WTC11 (cell line): Measurements from ENCODE around the gene COL19A1. TPM values are rescaled to one million over a fixed set of nuclear protein-coding genes. Genes with fewer than 3 reads are reported as not detected.

Source experiments
- ATAC-seq: fragments of 200-7000 bp; cut with Tn5 transposase; 2 replicates; pipeline ENCODE4 v1.10.0; 2021; ENCODE audit warnings: mild to moderate bottlenecking, moderate library complexity
- CTCF ChIA-PET: fragments of 300-600 bp; sonication (Branson Sonifier 250); formaldehyde crosslinking; loops from one replicate; lab custom pipeline; 2021; ENCODE audit warnings: antibody characterized with exemption; lab: Charles Lee
- POLR2A ChIA-PET: fragments of 350-600 bp; sonication (Branson Sonifier 250); formaldehyde crosslinking; loops from one replicate; lab custom pipeline; 2021; ENCODE audit warnings: antibody characterized with exemption; lab: Charles Lee
- DNase-seq: peaks from one replicate; pipeline ENCODE4 v3.0.0; 2021; ENCODE audit warnings: low spot score
- H3K27ac Mint-ChIP-seq: 2 replicates; pipeline ENCODE4 v1.8.0; 2021; ENCODE audit warnings: mixed read lengths
- H3K27me3 Mint-ChIP-seq: 2 replicates; pipeline ENCODE4 v1.8.0; 2021; ENCODE audit warnings: low read depth, mild to moderate bottlenecking, moderate library complexity, mixed read lengths
- H3K36me3 Mint-ChIP-seq: 2 replicates; pipeline ENCODE4 v1.8.0; 2021; ENCODE audit warnings: mixed read lengths
- H3K4me1 Mint-ChIP-seq: 2 replicates; pipeline ENCODE4 v1.8.0; 2022; ENCODE audit warnings: mixed read lengths
- H3K4me3 Mint-ChIP-seq: 2 replicates; pipeline ENCODE4 v1.8.0; 2021; ENCODE audit warnings: mild to moderate bottlenecking, moderate library complexity, mixed read lengths
- H3K9me3 Mint-ChIP-seq: 2 replicates; pipeline ENCODE4 v1.8.0; 2021; ENCODE audit warnings: mixed read lengths
- AFF4 ChIP-seq: sonication (generic); formaldehyde crosslinking; IDR thresholded peaks from 2 replicates; pipeline ENCODE4 v1.8.1; 2023; ENCODE audit warnings: mild to moderate bottlenecking, missing genetic modification reagents, borderline replicate concordance
- AR ChIP-seq: fragments of 250-450 bp; sonication (Bioruptor Pico); IDR thresholded peaks from 2 replicates; pipeline ENCODE4 v1.9.0; 2021; ENCODE audit warnings: mild to moderate bottlenecking
- ATF6 ChIP-seq: sonication (generic); formaldehyde crosslinking; IDR thresholded peaks from 2 replicates; pipeline ENCODE4 v1.8.1; 2023; ENCODE audit warnings: mild to moderate bottlenecking, missing genetic modification reagents
- CREM ChIP-seq: sonication (generic); formaldehyde crosslinking; IDR thresholded peaks from 2 replicates; pipeline ENCODE4 v1.8.1; 2022; ENCODE audit warnings: mild to moderate bottlenecking, missing genetic modification reagents, moderate library complexity
- E2F5 ChIP-seq: sonication (generic); formaldehyde crosslinking; IDR thresholded peaks from 2 replicates; pipeline ENCODE4 v1.8.1; 2022; ENCODE audit warnings: mild to moderate bottlenecking, moderate library complexity, missing genetic modification reagents
- HMGXB4 ChIP-seq: sonication (generic); formaldehyde crosslinking; IDR thresholded peaks from 2 replicates; pipeline ENCODE4 v1.8.1; 2023; ENCODE audit warnings: mild to moderate bottlenecking, moderate library complexity, missing genetic modification reagents
- IRF1 ChIP-seq: sonication (generic); formaldehyde crosslinking; IDR thresholded peaks from 2 replicates; pipeline ENCODE4 v1.8.0; 2023; ENCODE audit warnings: missing genetic modification reagents
- JAZF1 ChIP-seq: fragments of 250-450 bp; sonication (Bioruptor Pico); IDR thresholded peaks from 2 replicates; pipeline ENCODE4 v1.9.0; 2021; ENCODE audit warnings: moderate library complexity, mild to moderate bottlenecking, inconsistent platforms
- MXD4 ChIP-seq: fragments of 250-450 bp; sonication (Bioruptor Pico); IDR thresholded peaks from 2 replicates; pipeline ENCODE4 v1.8.0; 2021; ENCODE audit warnings: mild to moderate bottlenecking, moderate library complexity, borderline replicate concordance
- NFE2L1 ChIP-seq: sonication (generic); formaldehyde crosslinking; IDR thresholded peaks from 2 replicates; pipeline ENCODE4 v1.8.1; 2023; ENCODE audit warnings: missing genetic modification reagents
- NR3C1 ChIP-seq: sonication (generic); formaldehyde crosslinking; conservative IDR thresholded peaks from 2 replicates; pipeline ENCODE4 v1.8.1; 2023; ENCODE audit warnings: low read depth, mild to moderate bottlenecking, missing genetic modification reagents
- PRRX2 ChIP-seq: fragments of 250-450 bp; sonication (Bioruptor Pico); IDR thresholded peaks from 2 replicates; pipeline ENCODE4 v1.8.0; 2021; ENCODE audit warnings: mild to moderate bottlenecking
- SMAD3 ChIP-seq: sonication (generic); formaldehyde crosslinking; IDR thresholded peaks from 2 replicates; pipeline ENCODE4 v1.8.0; 2022; ENCODE audit warnings: missing genetic modification reagents, mild to moderate bottlenecking, borderline replicate concordance
- SMAD4 ChIP-seq: sonication (generic); formaldehyde crosslinking; IDR thresholded peaks from 2 replicates; pipeline ENCODE4 v1.8.0; 2022; ENCODE audit warnings: mild to moderate bottlenecking, missing genetic modification reagents
- TP53 ChIP-seq: sonication (generic); formaldehyde crosslinking; IDR thresholded peaks from 2 replicates; pipeline ENCODE4 v1.8.1; 2023; ENCODE audit warnings: mild to moderate bottlenecking, missing genetic modification reagents
- ZNF121 ChIP-seq: sonication (generic); formaldehyde crosslinking; IDR thresholded peaks from 2 replicates; pipeline ENCODE4 v1.8.0; 2023; ENCODE audit warnings: missing genetic modification reagents
- total RNA-seq: library from RNA; stranded (reverse); gene quantifications from 3 replicates; pipeline ENCODE4 v1.2.3, GENCODE V29; 2021

The COL19A1 gene
- total RNA-seq, 1 experiment from 2014 or later: not detected

- H3K36me3 Mint-ChIP-seq: no peaks in the 10 kb centered on the region
- no peaks in the 10 kb centered on the region for H3K4me1 Mint-ChIP-seq
- no peak for DNase-seq
- no peak for TF ChIP-seq MXD4 (CRISPR knock-in tag)
- no peak for TF ChIP-seq NFE2L1
- no peak for TF ChIP-seq AR
- no peak for TF ChIP-seq SMAD4
- no peak for TF ChIP-seq ZNF121
- no peak for TF ChIP-seq CREM (CRISPR knock-in tag)
- no peak for TF ChIP-seq AFF4 (CRISPR knock-in tag)
- TF ChIP-seq NR3C1: no peak
- TF ChIP-seq TP53 (CRISPR knock-in tag): no peak
- no peak for TF ChIP-seq PRRX2
- TF ChIP-seq JAZF1 (CRISPR knock-in tag): no peak
- no peak for TF ChIP-seq IRF1
- TF ChIP-seq HMGXB4 (CRISPR knock-in tag): no peak
- TF ChIP-seq SMAD3 (CRISPR knock-in tag): no peak
- TF ChIP-seq ATF6 (CRISPR knock-in tag): no peak
- no peak for TF ChIP-seq E2F5 (CRISPR knock-in tag)
- H3K27ac Mint-ChIP-seq: no peak overlapping the region
- ATAC-seq: no peak
- ChIA-PET POLR2A (no interaction called here), CTCF (no interaction called here)
- H3K4me3 Mint-ChIP-seq: no peak overlapping the region
- H3K9me3 Mint-ChIP-seq: no peaks in the 10 kb centered on the region
- H3K27me3 Mint-ChIP-seq: no peaks in the 10 kb centered on the region; the same call in 1 of the 2 replicates
Observed at GRCh38 chr6:69933239-69933638, 66.9 kb downstream of the COL19A1 start.
